GM18909 (cell line): Measurements from ENCODE around the gene LHCGR.
"Not testable (repeated sequence)": the region's sequence is repeated elsewhere in the genome, so short reads cannot be mapped to it uniquely, and the experiment has no call there.

Experiments used
- ATAC-seq: cut with Tn5 transposase; IDR thresholded peaks from one replicate; pipeline ENCODE4 v1.9.1; 2021; ENCODE audit warnings: mild to moderate bottlenecking; ENCODE audit not compliant: unreplicated experiment, poor library complexity

The LHCGR gene

GRCh38 chr2:48749291-48750127 lies 6.0 kb downstream of the LHCGR start:
- peak; percentile 61 for ATAC-seq

GRCh38 chr2:48747319-48747718 lies 8.2 kb downstream of the LHCGR start:
- no peak for ATAC-seq

- ATAC-seq, result not testable (repeated sequence)
Observed at GRCh38 chr2:48739236-48739635, 16.3 kb downstream of the LHCGR start.

- no peak for ATAC-seq
Observed at GRCh38 chr2:48738806-48739205, 16.7 kb downstream of the LHCGR start.

- no peak for ATAC-seq
Observed at GRCh38 chr2:48736251-48736650, 19.3 kb downstream of the LHCGR start.

GRCh38 chr2:48734576-48735303 lies 20.8 kb downstream of the LHCGR start:
- no peak for ATAC-seq

GRCh38 chr2:48733067-48733503 lies 22.4 kb downstream of the LHCGR start:
- no peak for ATAC-seq

GRCh38 chr2:48728840-48729239 lies 26.7 kb downstream of the LHCGR start:
- no peak for ATAC-seq

- ATAC-seq, result no peak
Observed at GRCh38 chr2:48728295-48728694, 27.2 kb downstream of the LHCGR start.

- ATAC-seq, result no peak
Observed at GRCh38 chr2:48727560-48727959, 28.0 kb downstream of the LHCGR start.

GRCh38 chr2:48725696-48726494 lies 29.6 kb downstream of the LHCGR start:
- no peak for ATAC-seq

- ATAC-seq, result no peak
Observed at GRCh38 chr2:48724278-48724677, 31.2 kb downstream of the LHCGR start.

- no peak for ATAC-seq
Observed at GRCh38 chr2:48723129-48723528, 32.4 kb downstream of the LHCGR start.

GRCh38 chr2:48722391-48722790 lies 33.1 kb downstream of the LHCGR start:
- ATAC-seq, result no peak

GRCh38 chr2:48721158-48721557 lies 34.4 kb downstream of the LHCGR start:
- no peak for ATAC-seq

GRCh38 chr2:48719480-48720177 lies 35.9 kb downstream of the LHCGR start:
- no peak for ATAC-seq

GRCh38 chr2:48717846-48718245 lies 37.7 kb downstream of the LHCGR start:
- ATAC-seq, result no peak

GRCh38 chr2:48715956-48716355 lies 39.6 kb downstream of the LHCGR start:
- no peak for ATAC-seq

GRCh38 chr2:48715042-48715899 lies 40.3 kb downstream of the LHCGR start:
- no peak for ATAC-seq
